ENCODE data around the gene RPH3AL. TPM values are rescaled to one million over a fixed set of nuclear protein-coding genes. Genes with fewer than 3 reads are reported as not detected.

Gene RPH3AL
- total RNA-seq, 3 donors from 2014 or later (not counting 1 experiment from before 2014, with no cell fraction given): 7.2 to 9.9 (median 7.9) TPM

DNA sequence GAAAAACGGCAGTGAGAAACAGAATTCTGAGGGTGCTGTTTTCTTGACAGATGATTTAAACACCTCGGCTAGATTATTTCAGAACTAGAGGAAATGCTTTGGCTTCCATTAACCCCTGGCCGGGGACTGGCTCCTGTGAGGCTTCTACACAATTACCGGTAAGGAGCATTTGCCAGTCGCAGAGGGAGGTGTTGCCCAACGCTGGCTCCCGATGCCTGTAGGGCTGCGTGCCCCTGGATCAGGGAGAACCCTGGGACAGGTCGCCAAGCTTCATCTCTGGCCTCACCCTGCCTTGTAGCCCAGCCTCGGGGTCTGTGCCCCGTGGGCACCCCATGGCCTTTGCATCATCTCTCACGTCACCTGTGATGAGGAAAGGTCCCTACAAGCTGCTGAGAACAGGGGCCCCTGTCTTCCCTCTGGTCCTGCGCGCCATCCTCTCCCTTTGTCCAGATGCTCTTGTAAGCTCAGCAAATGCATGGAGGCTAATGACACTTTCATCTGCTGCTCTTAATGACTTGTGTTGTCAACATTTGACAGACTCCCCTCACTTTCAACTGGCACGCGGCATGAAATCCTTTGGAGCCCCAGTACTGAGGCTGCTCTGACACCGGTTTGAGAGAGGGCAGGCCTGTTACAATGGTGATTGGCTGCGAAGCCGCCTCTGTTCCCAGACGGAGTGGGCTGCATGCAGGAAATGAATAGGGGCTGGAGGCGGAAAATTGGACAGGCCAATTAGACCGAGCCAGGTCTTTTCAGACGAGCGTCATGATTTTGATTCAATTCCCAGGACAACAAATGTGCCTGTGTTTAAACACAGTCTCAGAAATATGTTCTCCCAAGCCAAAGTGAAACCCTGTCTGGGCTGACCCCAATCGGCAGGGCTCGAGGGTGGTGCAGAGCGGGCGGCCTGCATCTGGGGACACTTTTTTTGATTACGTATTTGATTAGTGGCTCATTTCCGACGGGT lies 85.6 kb downstream of the RPH3AL start:
- Histone ChIP-seq H3K4me1 (ENCODE audit: control insufficient read depth, insufficient read depth, low read length) (no peaks in the 10 kb centered on the region), H3K9me3 (ENCODE audit: control insufficient read depth, insufficient read depth, low read length) (no peaks in the 10 kb centered on the region), H3K4me3 (ENCODE audit: low read length) (no peak overlapping the region), H3K27ac (ENCODE audit: low read length) (no peak overlapping the region), H3K36me3 (ENCODE audit: control insufficient read depth, insufficient read depth, low read length) (no peaks in the 10 kb centered on the region), H3K27me3 (ENCODE audit: control insufficient read depth, insufficient read depth, low read length) (no peaks in the 10 kb centered on the region)
- 69% methylated on average over 31 of the region's 31 CpGs for WGBS (ENCODE audit: insufficient coverage)
- H3K27me3 Mint-ChIP-seq (ENCODE audit: low read depth in 2 of 2): no peaks in the 10 kb centered on the region
- no peak for DNase-seq
- no peak overlapping the region for H3K4me3 Mint-ChIP-seq
- H3K36me3 Mint-ChIP-seq: no peaks in the 10 kb centered on the region
- H3K27ac Mint-ChIP-seq: no peak overlapping the region
- TF ChIP-seq, protein P1, sequence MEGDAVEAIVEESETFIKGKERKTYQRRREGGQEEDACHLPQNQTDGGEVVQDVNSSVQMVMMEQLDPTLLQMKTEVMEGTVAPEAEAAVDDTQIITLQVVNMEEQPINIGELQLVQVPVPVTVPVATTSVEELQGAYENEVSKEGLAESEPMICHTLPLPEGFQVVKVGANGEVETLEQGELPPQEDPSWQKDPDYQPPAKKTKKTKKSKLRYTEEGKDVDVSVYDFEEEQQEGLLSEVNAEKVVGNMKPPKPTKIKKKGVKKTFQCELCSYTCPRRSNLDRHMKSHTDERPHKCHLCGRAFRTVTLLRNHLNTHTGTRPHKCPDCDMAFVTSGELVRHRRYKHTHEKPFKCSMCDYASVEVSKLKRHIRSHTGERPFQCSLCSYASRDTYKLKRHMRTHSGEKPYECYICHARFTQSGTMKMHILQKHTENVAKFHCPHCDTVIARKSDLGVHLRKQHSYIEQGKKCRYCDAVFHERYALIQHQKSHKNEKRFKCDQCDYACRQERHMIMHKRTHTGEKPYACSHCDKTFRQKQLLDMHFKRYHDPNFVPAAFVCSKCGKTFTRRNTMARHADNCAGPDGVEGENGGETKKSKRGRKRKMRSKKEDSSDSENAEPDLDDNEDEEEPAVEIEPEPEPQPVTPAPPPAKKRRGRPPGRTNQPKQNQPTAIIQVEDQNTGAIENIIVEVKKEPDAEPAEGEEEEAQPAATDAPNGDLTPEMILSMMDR (IDR thresholded peaks at IDR 0.05): no peak
- H3K4me1 Mint-ChIP-seq: no peaks in the 10 kb centered on the region
- ATAC-seq: no peak
- intact Hi-C loops (cut with micrococcal nuclease): no loop called here
- no peaks in the 10 kb centered on the region for H3K9me3 Mint-ChIP-seq

DNA sequence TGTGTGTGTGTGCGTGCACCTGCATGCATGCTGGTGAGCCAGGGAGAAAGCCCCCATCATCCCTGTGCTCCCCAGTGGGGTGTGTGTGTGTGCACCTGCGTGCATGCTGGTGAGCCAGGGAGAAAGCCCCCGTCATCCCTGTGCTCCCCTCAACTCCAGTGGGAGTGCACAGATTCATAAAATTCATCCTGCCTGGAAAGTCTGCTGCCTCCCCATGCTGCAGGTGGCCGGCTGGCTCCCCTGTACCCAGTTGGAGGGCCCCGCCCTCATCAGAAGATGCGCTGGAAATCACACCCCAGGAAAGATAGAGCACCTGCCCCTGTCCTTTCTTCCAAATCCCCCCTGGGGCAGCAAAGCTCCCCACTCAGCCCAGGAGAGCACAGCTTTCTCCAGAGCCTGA lies 86.4 kb downstream of the RPH3AL start:
- no peaks in the 10 kb centered on the region for H3K36me3 ChIP-seq (ENCODE audit: control insufficient read depth, insufficient read depth, low read length)
- H3K27me3 Mint-ChIP-seq (ENCODE audit: low read depth in 2 of 2): no peaks in the 10 kb centered on the region
- H3K4me3 Mint-ChIP-seq: no peak overlapping the region
- TF ChIP-seq, protein P1 (IDR thresholded peaks at IDR 0.05): no peak
- H3K9me3 ChIP-seq (ENCODE audit: control insufficient read depth, insufficient read depth, low read length): no peaks in the 10 kb centered on the region
- H3K4me1 Mint-ChIP-seq: no peaks in the 10 kb centered on the region
- H3K36me3 Mint-ChIP-seq: no peaks in the 10 kb centered on the region
- intact Hi-C loops (cut with micrococcal nuclease): no loop called here
- no peaks in the 10 kb centered on the region for H3K27me3 ChIP-seq (ENCODE audit: control insufficient read depth, insufficient read depth, low read length)
- no peaks in the 10 kb centered on the region for H3K4me1 ChIP-seq (ENCODE audit: control insufficient read depth, insufficient read depth, low read length)
- ATAC-seq (no peak), DNase-seq (no peak)
- H3K27ac Mint-ChIP-seq: no peak overlapping the region
- no peak overlapping the region for H3K27ac ChIP-seq (ENCODE audit: low read length)
- no peak overlapping the region for H3K4me3 ChIP-seq (ENCODE audit: low read length)
- WGBS (ENCODE audit: insufficient coverage): 84% methylated on average over 6 of the region's 6 CpGs
- H3K9me3 Mint-ChIP-seq: no peaks in the 10 kb centered on the region

DNA sequence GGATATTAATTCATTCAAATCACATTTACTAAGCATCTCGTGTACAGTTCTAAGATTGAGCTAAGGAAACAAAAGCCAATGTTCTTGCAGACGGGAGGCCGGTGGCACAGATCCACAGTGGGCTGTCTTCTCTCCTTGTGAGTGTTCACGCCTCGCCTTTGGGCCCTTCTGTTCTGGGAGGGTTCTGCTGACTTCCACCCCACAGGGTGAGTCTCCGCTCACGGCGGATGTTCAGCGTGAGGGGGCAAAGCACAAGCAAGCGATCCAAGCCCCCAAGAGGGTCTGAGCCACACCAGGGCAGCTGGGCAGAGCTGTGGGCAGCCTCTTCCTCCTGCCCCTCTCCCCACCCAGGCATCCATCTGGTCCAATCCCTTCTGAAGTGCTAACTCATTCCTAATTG lies 86.9 kb downstream of the RPH3AL start:
- H3K36me3 Mint-ChIP-seq: no peaks in the 10 kb centered on the region
- no peaks in the 10 kb centered on the region for H3K9me3 Mint-ChIP-seq
- Histone ChIP-seq H3K9me3 (ENCODE audit: control insufficient read depth, insufficient read depth, low read length) (no peaks in the 10 kb centered on the region), H3K4me1 (ENCODE audit: control insufficient read depth, insufficient read depth, low read length) (no peaks in the 10 kb centered on the region), H3K27me3 (ENCODE audit: control insufficient read depth, insufficient read depth, low read length) (no peaks in the 10 kb centered on the region), H3K27ac (ENCODE audit: low read length) (no peak overlapping the region), H3K4me3 (ENCODE audit: low read length) (no peak overlapping the region), H3K36me3 (ENCODE audit: control insufficient read depth, insufficient read depth, low read length) (no peaks in the 10 kb centered on the region)
- no peak overlapping the region for H3K27ac Mint-ChIP-seq
- WGBS (ENCODE audit: insufficient coverage): 71% methylated on average over 10 of the region's 10 CpGs
- no peak for DNase-seq
- no peaks in the 10 kb centered on the region for H3K27me3 Mint-ChIP-seq (ENCODE audit: low read depth in 2 of 2)
- H3K4me3 Mint-ChIP-seq: no peak overlapping the region
- no peak for ATAC-seq
- TF ChIP-seq, protein P1 (IDR thresholded peaks at IDR 0.05): no peak
- no peaks in the 10 kb centered on the region for H3K4me1 Mint-ChIP-seq
- intact Hi-C loops (cut with micrococcal nuclease): no loop called here

Data from natural killer cell (primary cell).